GM19035 (cell line): Measurements from ENCODE around the gene DLGAP4.

Experiments used
- ATAC-seq: cut with Tn5 transposase; IDR thresholded peaks from one replicate; pipeline ENCODE4 v1.9.1; 2021; ENCODE audit not compliant: unreplicated experiment

The DLGAP4 gene

GRCh38 chr20:36346256-36346655 is 40.1 kb downstream of the DLGAP4 start:
- no peak for ATAC-seq

GRCh38 chr20:36349384-36350170 is 43.4 kb downstream of the DLGAP4 start:
- no peak for ATAC-seq

- ATAC-seq: no peak
Measured at GRCh38 chr20:36350439-36350838, 44.3 kb downstream of the DLGAP4 start.

GRCh38 chr20:36351937-36352336 is 45.8 kb downstream of the DLGAP4 start:
- no peak for ATAC-seq

GRCh38 chr20:36352843-36353553 is 46.9 kb downstream of the DLGAP4 start:
- ATAC-seq: no peak

GRCh38 chr20:36353740-36354139 is 47.6 kb downstream of the DLGAP4 start:
- no peak for ATAC-seq

- no peak for ATAC-seq
Measured at GRCh38 chr20:36355469-36356171, 49.5 kb downstream of the DLGAP4 start.

- ATAC-seq: no peak
Measured at GRCh38 chr20:36359668-36360406, 53.7 kb downstream of the DLGAP4 start.

- no peak for ATAC-seq
Measured at GRCh38 chr20:36360429-36360828, 54.3 kb downstream of the DLGAP4 start.

GRCh38 chr20:36361406-36361805 is 55.3 kb downstream of the DLGAP4 start:
- ATAC-seq: no peak

- no peak for ATAC-seq
Measured at GRCh38 chr20:36362261-36362660, 56.1 kb downstream of the DLGAP4 start.

- no peak for ATAC-seq
Measured at GRCh38 chr20:36362978-36363713, 57.0 kb downstream of the DLGAP4 start.

- ATAC-seq: no peak
Measured at GRCh38 chr20:36364506-36364905, 58.4 kb downstream of the DLGAP4 start.

GRCh38 chr20:36366623-36367369 is 60.7 kb downstream of the DLGAP4 start:
- no peak for ATAC-seq

- no peak for ATAC-seq
Measured at GRCh38 chr20:36367370-36367745, 61.2 kb downstream of the DLGAP4 start.

GRCh38 chr20:36367907-36368799 is 62.0 kb downstream of the DLGAP4 start:
- no peak for ATAC-seq

GRCh38 chr20:36368869-36369268 is 62.7 kb downstream of the DLGAP4 start:
- ATAC-seq: no peak

- no peak for ATAC-seq
Measured at GRCh38 chr20:36369739-36370138, 63.6 kb downstream of the DLGAP4 start.
